Neural progenitor cell (in vitro differentiated cells): ENCODE data around the gene ZMIZ1.

Source experiments
- CTCF ChIP-seq: fragments of 200-600 bp; sonication (generic); IDR thresholded peaks from 2 replicates; pipeline ENCODE4 v1.5.1; 2017; ENCODE audit warnings: antibody characterized with exemption, mild to moderate bottlenecking
- EZH2 ChIP-seq: fragments of 200-600 bp; sonication (generic); IDR thresholded peaks from 2 replicates; pipeline ENCODE4 v1.6.1; 2017; ENCODE audit warnings: antibody characterized with exemption, mild to moderate bottlenecking, moderate library complexity

GRCh38 chr10:79133416-79133815, 64.7 kb downstream of the ZMIZ1 start:
- TF ChIP-seq CTCF, result no peak
- no peak for TF ChIP-seq EZH2
